ENCODE results near the gene RYR2. TPM values are rescaled to one million over a fixed set of nuclear protein-coding genes. Genes with fewer than 3 reads are reported as not detected.

Gene RYR2
- total and polyA plus RNA-seq, 4 donors: 9.2 to 31.2 (median 17.3) TPM

GRCh38 chr1:237059244-237059643 lies 17.3 kb downstream of the RYR2 start:
- Histone ChIP-seq H3K27me3 (ENCODE audit: control insufficient read depth, insufficient read depth, low read length) (no peaks in the 10 kb centered on the region), H3K36me3 (ENCODE audit: control insufficient read depth, insufficient read depth, low read length) (no peaks in the 10 kb centered on the region), H3K4me1 (ENCODE audit: control insufficient read depth, insufficient read depth, low read length) (no peaks in the 10 kb centered on the region), H3K27ac (ENCODE audit: low read depth, low read length) (no peak overlapping the region), H3K9me3 (ENCODE audit: control insufficient read depth, insufficient read depth, low read length) (no peaks in the 10 kb centered on the region), H3K4me3 (ENCODE audit: low read depth, low read length) (no peak overlapping the region)
- no CpG with 5 or more reads among the region's 3 CpGs for WGBS (ENCODE audit: insufficient coverage)
- no peak for DNase-seq (ENCODE audit: low read depth in 4 of 6, low spot score in 6 of 6)

GRCh38 chr1:237062976-237063375 lies 21.0 kb downstream of the RYR2 start:
- Histone ChIP-seq H3K4me1 (ENCODE audit: control insufficient read depth, insufficient read depth, low read length) (no peaks in the 10 kb centered on the region), H3K27me3 (ENCODE audit: control insufficient read depth, insufficient read depth, low read length) (no peaks in the 10 kb centered on the region), H3K4me3 (ENCODE audit: low read depth, low read length) (no peak overlapping the region), H3K36me3 (ENCODE audit: control insufficient read depth, insufficient read depth, low read length) (no peaks in the 10 kb centered on the region), H3K27ac (ENCODE audit: low read depth, low read length) (no peak overlapping the region), H3K9me3 (ENCODE audit: control insufficient read depth, insufficient read depth, low read length) (no peaks in the 10 kb centered on the region)
- no peak for DNase-seq (ENCODE audit: low read depth in 4 of 6, low spot score in 6 of 6)

- WGBS (ENCODE audit: insufficient coverage): no CpG with 5 or more reads among the region's 3 CpGs
- Histone ChIP-seq H3K27ac (ENCODE audit: low read depth, low read length) (no peak overlapping the region), H3K9me3 (ENCODE audit: control insufficient read depth, insufficient read depth, low read length) (no peaks in the 10 kb centered on the region), H3K36me3 (ENCODE audit: control insufficient read depth, insufficient read depth, low read length) (no peaks in the 10 kb centered on the region), H3K27me3 (ENCODE audit: control insufficient read depth, insufficient read depth, low read length) (no peaks in the 10 kb centered on the region), H3K4me1 (ENCODE audit: control insufficient read depth, insufficient read depth, low read length) (no peaks in the 10 kb centered on the region), H3K4me3 (ENCODE audit: low read depth, low read length) (no peak overlapping the region)
- no peak for DNase-seq (ENCODE audit: low read depth in 4 of 6, low spot score in 6 of 6)
Observed at GRCh38 chr1:237065903-237066302, 23.9 kb downstream of the RYR2 start.

GRCh38 chr1:237070519-237070918 lies 28.5 kb downstream of the RYR2 start:
- Histone ChIP-seq H3K9me3 (ENCODE audit: control insufficient read depth, insufficient read depth, low read length) (no peaks in the 10 kb centered on the region), H3K36me3 (ENCODE audit: control insufficient read depth, insufficient read depth, low read length) (no peaks in the 10 kb centered on the region), H3K4me1 (ENCODE audit: control insufficient read depth, insufficient read depth, low read length) (no peaks in the 10 kb centered on the region), H3K4me3 (ENCODE audit: low read depth, low read length) (no peak overlapping the region), H3K27ac (ENCODE audit: low read depth, low read length) (no peak overlapping the region), H3K27me3 (ENCODE audit: control insufficient read depth, insufficient read depth, low read length) (no peaks in the 10 kb centered on the region)
- no peak for DNase-seq (ENCODE audit: low read depth in 4 of 6, low spot score in 6 of 6)
- 85% methylated on average over 2 of the region's 2 CpGs for WGBS (ENCODE audit: insufficient coverage)

DNA sequence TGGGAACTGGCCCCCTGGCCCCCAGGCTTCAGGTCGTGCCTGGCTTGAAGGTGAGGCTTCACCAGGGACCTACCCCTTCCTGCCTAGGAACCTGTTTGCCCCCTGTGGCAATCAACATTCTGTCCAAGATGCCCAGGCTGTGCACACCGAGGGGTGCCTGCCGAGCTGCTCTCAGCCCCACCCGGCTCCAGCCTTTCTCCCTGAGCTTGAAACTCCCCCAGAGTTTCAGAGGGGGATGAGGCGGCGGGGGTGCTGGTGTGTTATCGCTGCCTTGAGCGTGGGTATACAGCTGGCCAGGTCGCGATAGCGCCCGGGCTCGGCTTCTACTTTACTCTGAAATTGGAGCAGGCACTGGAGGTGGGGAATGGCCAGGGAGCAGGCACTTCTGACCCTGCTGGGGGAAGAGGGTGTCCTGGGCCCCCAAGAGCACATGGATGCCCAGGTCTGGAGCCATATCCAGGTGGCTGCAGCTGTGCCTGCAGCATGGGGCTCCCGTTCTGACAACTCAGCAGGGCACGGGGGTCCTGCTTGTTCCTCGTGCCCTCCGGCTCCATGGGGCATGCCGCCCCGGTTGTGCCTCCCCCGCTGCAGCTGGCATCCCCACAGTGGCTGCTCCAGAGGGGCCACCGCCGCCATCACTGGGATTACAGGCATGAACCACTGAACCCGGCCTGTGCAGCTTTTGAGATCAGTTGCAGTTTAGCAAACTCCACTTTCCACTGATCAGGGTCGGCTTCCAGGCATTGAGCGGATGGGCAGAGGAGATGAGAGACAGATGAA lies 29.8 kb downstream of the RYR2 start:
- no peak overlapping the region for H3K27ac ChIP-seq (ENCODE audit: low read depth, low read length)
- WGBS (ENCODE audit: insufficient coverage): 88% methylated on average over 22 of the region's 25 CpGs

GRCh38 chr1:237074371-237075117 lies 32.6 kb downstream of the RYR2 start:
- no peaks in the 10 kb centered on the region for H3K27me3 ChIP-seq (ENCODE audit: control insufficient read depth, insufficient read depth, low read length)
- DNase-seq (ENCODE audit: low read depth in 4 of 6, low spot score in 6 of 6): no peak
- no peaks in the 10 kb centered on the region for H3K4me1 ChIP-seq (ENCODE audit: control insufficient read depth, insufficient read depth, low read length)
- H3K4me3 ChIP-seq (ENCODE audit: low read depth, low read length): no peak overlapping the region
- no peaks in the 10 kb centered on the region for H3K36me3 ChIP-seq (ENCODE audit: control insufficient read depth, insufficient read depth, low read length)
- WGBS (ENCODE audit: insufficient coverage): 95% methylated on average over 11 of the region's 11 CpGs
- H3K9me3 ChIP-seq (ENCODE audit: control insufficient read depth, insufficient read depth, low read length): no peaks in the 10 kb centered on the region
- H3K27ac ChIP-seq (ENCODE audit: low read depth, low read length): no peak overlapping the region

More for the DNA sequence above, 29.8 kb downstream of the RYR2 start:
- Histone ChIP-seq H3K27me3 (ENCODE audit: control insufficient read depth, insufficient read depth, low read length) (no peaks in the 10 kb centered on the region), H3K4me1 (ENCODE audit: control insufficient read depth, insufficient read depth, low read length) (no peaks in the 10 kb centered on the region), H3K36me3 (ENCODE audit: control insufficient read depth, insufficient read depth, low read length) (no peaks in the 10 kb centered on the region), H3K9me3 (ENCODE audit: control insufficient read depth, insufficient read depth, low read length) (no peaks in the 10 kb centered on the region), H3K4me3 (ENCODE audit: low read depth, low read length) (no peak overlapping the region)
- no peak for DNase-seq (ENCODE audit: low read depth in 4 of 6, low spot score in 6 of 6)

- no peaks in the 10 kb centered on the region for H3K4me1 ChIP-seq (ENCODE audit: control insufficient read depth, insufficient read depth, low read length)
- peak in 1 of 6 donors; percentile 81 for DNase-seq (ENCODE audit: low read depth in 4 of 6, low spot score in 6 of 6)
- no peaks in the 10 kb centered on the region for H3K27me3 ChIP-seq (ENCODE audit: control insufficient read depth, insufficient read depth, low read length)
- WGBS (ENCODE audit: insufficient coverage): 66% methylated on average over 7 of the region's 11 CpGs
- H3K27ac ChIP-seq (ENCODE audit: low read depth, low read length): no peak overlapping the region
- H3K4me3 ChIP-seq (ENCODE audit: low read depth, low read length): no peak overlapping the region
- H3K36me3 ChIP-seq (ENCODE audit: control insufficient read depth, insufficient read depth, low read length): no peaks in the 10 kb centered on the region
- no peaks in the 10 kb centered on the region for H3K9me3 ChIP-seq (ENCODE audit: control insufficient read depth, insufficient read depth, low read length)
Observed at GRCh38 chr1:237084341-237085077, 42.5 kb downstream of the RYR2 start.

DNA sequence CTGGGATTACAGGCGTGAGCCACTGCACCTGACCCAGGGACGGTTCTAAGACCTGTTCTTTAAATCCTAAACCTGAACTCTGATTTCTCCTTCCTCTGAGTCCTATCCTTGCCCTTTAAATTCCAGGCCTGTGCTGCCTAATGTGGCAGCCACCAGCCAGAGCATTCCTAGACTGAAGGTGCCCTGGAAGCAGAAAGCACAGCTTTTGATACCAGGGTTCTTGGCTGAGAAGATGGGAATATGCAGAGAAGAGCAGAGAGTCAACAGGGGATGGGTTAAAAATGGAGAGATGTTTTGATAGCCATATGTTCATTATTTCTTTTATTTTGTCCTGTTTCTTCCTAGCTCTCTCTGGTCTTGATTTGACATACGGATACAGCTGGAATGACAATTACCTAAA lies 49.7 kb downstream of the RYR2 start:
- H3K4me3 ChIP-seq (ENCODE audit: low read depth, low read length): no peak overlapping the region
- no peaks in the 10 kb centered on the region for H3K27me3 ChIP-seq (ENCODE audit: control insufficient read depth, insufficient read depth, low read length)
- no peak overlapping the region for H3K27ac ChIP-seq (ENCODE audit: low read depth, low read length)
- no peaks in the 10 kb centered on the region for H3K9me3 ChIP-seq (ENCODE audit: control insufficient read depth, insufficient read depth, low read length)
- no peaks in the 10 kb centered on the region for H3K4me1 ChIP-seq (ENCODE audit: control insufficient read depth, insufficient read depth, low read length)
- no peaks in the 10 kb centered on the region for H3K36me3 ChIP-seq (ENCODE audit: control insufficient read depth, insufficient read depth, low read length)
- 100% methylated on average over 2 of the region's 3 CpGs for whole genome bisulfite sequencing (ENCODE audit: insufficient coverage)
- DNase-seq (ENCODE audit: low read depth in 4 of 6, low spot score in 6 of 6): no peak

DNA sequence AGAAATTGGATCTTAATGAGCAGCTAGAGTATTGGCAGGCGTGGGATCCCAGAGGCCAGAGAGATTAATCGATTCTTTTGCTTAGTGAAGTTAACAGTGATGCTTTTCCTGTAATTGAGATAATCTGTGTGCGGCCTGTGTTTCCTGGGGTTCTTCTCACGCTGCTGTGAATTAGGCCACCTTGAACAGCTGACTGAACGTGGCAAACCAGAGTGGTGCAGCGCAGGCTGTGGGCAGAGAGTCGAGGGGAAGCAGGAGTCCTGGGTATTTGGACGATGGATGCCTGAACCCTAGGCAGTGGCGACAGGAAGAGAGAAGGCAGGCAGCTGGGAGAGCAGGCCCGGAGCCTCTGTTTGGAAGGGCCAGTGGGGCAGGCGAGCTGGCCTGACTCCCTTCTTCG lies 51.7 kb downstream of the RYR2 start:
- Histone ChIP-seq H3K9me3 (ENCODE audit: control insufficient read depth, insufficient read depth, low read length) (no peaks in the 10 kb centered on the region), H3K4me1 (ENCODE audit: control insufficient read depth, insufficient read depth, low read length) (no peaks in the 10 kb centered on the region), H3K27ac (ENCODE audit: low read depth, low read length) (no peak overlapping the region), H3K4me3 (ENCODE audit: low read depth, low read length) (no peak overlapping the region), H3K27me3 (ENCODE audit: control insufficient read depth, insufficient read depth, low read length) (no peaks in the 10 kb centered on the region), H3K36me3 (ENCODE audit: control insufficient read depth, insufficient read depth, low read length) (no peaks in the 10 kb centered on the region)
- WGBS (ENCODE audit: insufficient coverage): 88% methylated on average over 12 of the region's 12 CpGs
- DNase-seq (ENCODE audit: low read depth in 4 of 6, low spot score in 6 of 6): no peak
